Measurements from ENCODE around the gene LRRK1. TPM values are rescaled to one million over a fixed set of nuclear protein-coding genes. Genes with fewer than 3 reads are reported as not detected.

Gene LRRK1
- polyA plus RNA-seq, 2 of the 4 experiments (the other 2 are of a cell fraction) = 12.2 to 17.7 TPM

DNA sequence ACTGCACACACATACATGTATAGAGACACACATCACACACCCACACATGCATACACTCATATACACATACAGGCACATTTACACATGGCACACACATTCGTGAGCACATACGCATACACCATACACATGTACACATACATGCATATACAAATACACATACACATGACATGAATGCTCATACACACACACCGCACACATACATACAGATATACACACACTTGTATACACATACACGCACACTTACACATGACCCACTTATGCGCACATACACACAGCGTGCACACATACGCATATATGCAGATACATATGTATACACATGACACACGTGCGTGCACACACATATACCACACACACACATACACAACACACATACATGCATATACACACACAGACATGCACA lies 162.7 kb downstream of the LRRK1 start:
- Histone ChIP-seq H3K9me3 (no peaks in the 10 kb centered on the region), H3K4me1 (no peaks in the 10 kb centered on the region), H3K27ac (no peak overlapping the region), H3K4me3 (no peak overlapping the region), H3K4me2 (no peak overlapping the region)
- CTCF ChIA-PET = interaction anchor here (1.0 to 15.7 kb wide), 4 partner anchors 30 to 181 kb away, joined by 3 to 275 read pairs (median 4); partner anchors contain the start of gene CHSY1
- 92% methylated on average over 9 of the region's 9 CpGs for WGBS (ENCODE audit: missing lambda C conversion rate)
- TF ChIP-seq BHLHE40 (IDR thresholded peaks at IDR 0.05; ENCODE audit: low read depth, low read length) (no peak), MAZ (IDR thresholded peaks at IDR 0.05; ENCODE audit: borderline replicate concordance, low read depth, low read length) (no peak), RCOR1 (IDR thresholded peaks at IDR 0.05; ENCODE audit: low read depth, low read length) (no peak), ESRRA (IDR thresholded peaks at IDR 0.05; ENCODE audit: borderline replicate concordance, low read length) (no peak), FOSL2 (IDR thresholded peaks at IDR 0.05) (no peak), FOSL2 (CRISPR knock-in tag; IDR thresholded peaks at IDR 0.05) (no peak), KDM1A (IDR thresholded peaks at IDR 0.05; ENCODE audit: low read depth) (no peak), KDM5A (IDR thresholded peaks at IDR 0.05) (no peak), ZNF302 (CRISPR knock-in tag; IDR thresholded peaks at IDR 0.05) (no peak), PHF8 (IDR thresholded peaks at IDR 0.05; ENCODE audit: borderline replicate concordance, low read depth) (no peak), JUN (IDR thresholded peaks at IDR 0.05) (no peak)
- TF ChIP-seq, protein P1, sequence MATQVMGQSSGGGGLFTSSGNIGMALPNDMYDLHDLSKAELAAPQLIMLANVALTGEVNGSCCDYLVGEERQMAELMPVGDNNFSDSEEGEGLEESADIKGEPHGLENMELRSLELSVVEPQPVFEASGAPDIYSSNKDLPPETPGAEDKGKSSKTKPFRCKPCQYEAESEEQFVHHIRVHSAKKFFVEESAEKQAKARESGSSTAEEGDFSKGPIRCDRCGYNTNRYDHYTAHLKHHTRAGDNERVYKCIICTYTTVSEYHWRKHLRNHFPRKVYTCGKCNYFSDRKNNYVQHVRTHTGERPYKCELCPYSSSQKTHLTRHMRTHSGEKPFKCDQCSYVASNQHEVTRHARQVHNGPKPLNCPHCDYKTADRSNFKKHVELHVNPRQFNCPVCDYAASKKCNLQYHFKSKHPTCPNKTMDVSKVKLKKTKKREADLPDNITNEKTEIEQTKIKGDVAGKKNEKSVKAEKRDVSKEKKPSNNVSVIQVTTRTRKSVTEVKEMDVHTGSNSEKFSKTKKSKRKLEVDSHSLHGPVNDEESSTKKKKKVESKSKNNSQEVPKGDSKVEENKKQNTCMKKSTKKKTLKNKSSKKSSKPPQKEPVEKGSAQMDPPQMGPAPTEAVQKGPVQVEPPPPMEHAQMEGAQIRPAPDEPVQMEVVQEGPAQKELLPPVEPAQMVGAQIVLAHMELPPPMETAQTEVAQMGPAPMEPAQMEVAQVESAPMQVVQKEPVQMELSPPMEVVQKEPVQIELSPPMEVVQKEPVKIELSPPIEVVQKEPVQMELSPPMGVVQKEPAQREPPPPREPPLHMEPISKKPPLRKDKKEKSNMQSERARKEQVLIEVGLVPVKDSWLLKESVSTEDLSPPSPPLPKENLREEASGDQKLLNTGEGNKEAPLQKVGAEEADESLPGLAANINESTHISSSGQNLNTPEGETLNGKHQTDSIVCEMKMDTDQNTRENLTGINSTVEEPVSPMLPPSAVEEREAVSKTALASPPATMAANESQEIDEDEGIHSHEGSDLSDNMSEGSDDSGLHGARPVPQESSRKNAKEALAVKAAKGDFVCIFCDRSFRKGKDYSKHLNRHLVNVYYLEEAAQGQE (IDR thresholded peaks at IDR 0.05) = no peak
- POLR2A ChIA-PET = no interaction called here
- DNase-seq (ENCODE audit: low read depth in 1 of 2, low spot score in 1 of 2) = no peak
- no peak for FAIRE-seq
- ATAC-seq = no peak

DNA sequence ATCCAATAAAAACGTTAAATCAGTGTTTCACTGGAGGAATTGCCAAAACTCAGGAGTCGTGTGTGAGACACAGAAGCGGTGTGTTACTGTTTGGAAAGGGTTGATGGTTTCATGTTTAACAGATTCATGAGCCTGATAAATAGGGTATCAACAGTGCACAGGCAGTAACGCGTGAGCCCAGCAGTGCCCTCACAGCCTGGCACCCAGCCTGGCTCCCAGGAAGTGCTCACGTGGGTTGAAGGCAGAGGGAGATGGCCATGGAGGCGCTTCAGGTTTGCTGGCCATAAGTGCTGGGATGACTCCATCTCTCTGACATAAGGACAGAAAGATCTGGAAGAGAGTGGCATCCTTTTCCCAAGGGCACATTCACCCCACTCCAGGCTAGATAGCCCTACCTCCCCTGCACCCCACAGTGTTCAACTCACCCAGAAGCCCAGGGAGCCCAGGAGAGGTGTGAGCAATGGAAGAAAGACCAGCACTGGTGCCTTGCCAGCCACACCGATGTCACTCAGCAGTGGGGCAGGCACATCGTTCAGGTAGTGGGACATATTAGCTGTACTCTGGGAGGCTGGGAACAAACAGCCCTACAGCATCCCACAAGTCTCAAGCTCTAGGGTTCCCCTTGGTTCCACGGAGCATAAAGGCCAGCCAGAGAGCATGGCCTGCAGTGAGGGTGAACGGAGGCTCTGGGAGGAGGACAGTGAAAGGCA lies 164.3 kb downstream of the LRRK1 start:
- no peak overlapping the region for H3K4me2 ChIP-seq
- no peak overlapping the region for H3K4me3 ChIP-seq
- TF ChIP-seq EHF (CRISPR knock-in tag; IDR thresholded peaks at IDR 0.05) = no peak
- no peak for TF ChIP-seq MYC (IDR thresholded peaks at IDR 0.05; ENCODE audit: borderline replicate concordance, low read length)
- TF ChIP-seq GATA3 (IDR thresholded peaks at IDR 0.05; ENCODE audit: borderline replicate concordance) = no peak
- TF ChIP-seq CHD4 (IDR thresholded peaks at IDR 0.05; ENCODE audit: borderline replicate concordance) = no peak
- TF ChIP-seq POLR2A (IDR thresholded peaks at IDR 0.05; ENCODE audit: low read length) = no peak
- TF ChIP-seq, protein P1 (IDR thresholded peaks at IDR 0.05) = no peak
- no peak for TF ChIP-seq JUN (IDR thresholded peaks at IDR 0.05)
- no peak for TF ChIP-seq CTCF (IDR thresholded peaks at IDR 0.05)
- TF ChIP-seq, protein P2, sequence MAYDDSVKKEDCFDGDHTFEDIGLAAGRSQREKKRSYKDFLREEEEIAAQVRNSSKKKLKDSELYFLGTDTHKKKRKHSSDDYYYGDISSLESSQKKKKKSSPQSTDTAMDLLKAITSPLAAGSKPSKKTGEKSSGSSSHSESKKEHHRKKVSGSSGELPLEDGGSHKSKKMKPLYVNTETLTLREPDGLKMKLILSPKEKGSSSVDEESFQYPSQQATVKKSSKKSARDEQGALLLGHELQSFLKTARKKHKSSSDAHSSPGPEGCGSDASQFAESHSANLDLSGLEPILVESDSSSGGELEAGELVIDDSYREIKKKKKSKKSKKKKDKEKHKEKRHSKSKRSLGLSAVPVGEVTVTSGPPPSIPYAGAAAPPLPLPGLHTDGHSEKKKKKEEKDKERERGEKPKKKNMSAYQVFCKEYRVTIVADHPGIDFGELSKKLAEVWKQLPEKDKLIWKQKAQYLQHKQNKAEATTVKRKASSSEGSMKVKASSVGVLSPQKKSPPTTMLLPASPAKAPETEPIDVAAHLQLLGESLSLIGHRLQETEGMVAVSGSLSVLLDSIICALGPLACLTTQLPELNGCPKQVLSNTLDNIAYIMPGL (CRISPR knock-in tag; IDR thresholded peaks at IDR 0.05; ENCODE audit: borderline replicate concordance) = no peak
- no peak for TF ChIP-seq MAZ (IDR thresholded peaks at IDR 0.05; ENCODE audit: borderline replicate concordance, low read depth, low read length)
- no peak for TF ChIP-seq BHLHE40 (IDR thresholded peaks at IDR 0.05; ENCODE audit: low read depth, low read length)
- TF ChIP-seq, protein P3, sequence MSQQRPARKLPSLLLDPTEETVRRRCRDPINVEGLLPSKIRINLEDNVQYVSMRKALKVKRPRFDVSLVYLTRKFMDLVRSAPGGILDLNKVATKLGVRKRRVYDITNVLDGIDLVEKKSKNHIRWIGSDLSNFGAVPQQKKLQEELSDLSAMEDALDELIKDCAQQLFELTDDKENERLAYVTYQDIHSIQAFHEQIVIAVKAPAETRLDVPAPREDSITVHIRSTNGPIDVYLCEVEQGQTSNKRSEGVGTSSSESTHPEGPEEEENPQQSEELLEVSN (IDR thresholded peaks at IDR 0.05; ENCODE audit: borderline replicate concordance, low read depth) = no peak
- TF ChIP-seq JUNB (IDR thresholded peaks at IDR 0.05) = no peak
- no peak for TF ChIP-seq RFX5 (IDR thresholded peaks at IDR 0.05)
- no peak for TF ChIP-seq TP53 (CRISPR knock-in tag; IDR thresholded peaks at IDR 0.05)
- no peak for TF ChIP-seq CBX2 (IDR thresholded peaks at IDR 0.05; ENCODE audit: borderline replicate concordance, low read depth)
- no peak overlapping the region for H3K27ac ChIP-seq
- 51% methylated on average over 11 of the region's 11 CpGs for WGBS (ENCODE audit: missing lambda C conversion rate)
- peak in 1 of 2 experiments; percentile 9; a peak in 2 of 6 replicates for ATAC-seq
- POLR2A ChIA-PET = no interaction called here
- DNase-seq (ENCODE audit: low read depth in 1 of 2, low spot score in 1 of 2) = no peak
- H3K9me3 ChIP-seq = no peaks in the 10 kb centered on the region
- no peaks in the 10 kb centered on the region for H3K4me1 ChIP-seq
- FAIRE-seq = no peak
- CTCF ChIA-PET = interaction anchor here (0.8 to 15.7 kb wide), 4 partner anchors 18 to 172 kb away, joined by 3 to 275 read pairs (median 5); partner anchors contain the start of gene CHSY1

Measured in A549 (cell line).